Left renal cortex interstitium (tissue), 4 donors: ENCODE data around the gene TCF7L2. TPM values are rescaled to one million over a fixed set of nuclear protein-coding genes. Genes with fewer than 3 reads are reported as not detected.
"Not testable (repeated sequence)": the region's sequence is repeated elsewhere in the genome, so short reads cannot be mapped to it uniquely, and the experiment has no call there.

Source experiments
- DNase-seq, 4 donors: peaks; one replicate each; pipeline ENCODE4 v3.0.0-alpha.2; 2013; ENCODE audit warnings: low read depth in 4 of 4, low spot score in 2 of 4, missing footprints in 1 of 4
- polyA plus RNA-seq, 4 donors: library from polyadenylated mRNA; unstranded; fragments of 120-200 nt; gene quantifications; one replicate each; pipeline ENCODE4 v1.2.1, GENCODE V29; 2013; ENCODE audit not compliant: insufficient read length in 4 of 4

The TCF7L2 gene
- polyA plus RNA-seq, 4 donors = 35.6 to 57.0 (median 43.7) TPM

DNA sequence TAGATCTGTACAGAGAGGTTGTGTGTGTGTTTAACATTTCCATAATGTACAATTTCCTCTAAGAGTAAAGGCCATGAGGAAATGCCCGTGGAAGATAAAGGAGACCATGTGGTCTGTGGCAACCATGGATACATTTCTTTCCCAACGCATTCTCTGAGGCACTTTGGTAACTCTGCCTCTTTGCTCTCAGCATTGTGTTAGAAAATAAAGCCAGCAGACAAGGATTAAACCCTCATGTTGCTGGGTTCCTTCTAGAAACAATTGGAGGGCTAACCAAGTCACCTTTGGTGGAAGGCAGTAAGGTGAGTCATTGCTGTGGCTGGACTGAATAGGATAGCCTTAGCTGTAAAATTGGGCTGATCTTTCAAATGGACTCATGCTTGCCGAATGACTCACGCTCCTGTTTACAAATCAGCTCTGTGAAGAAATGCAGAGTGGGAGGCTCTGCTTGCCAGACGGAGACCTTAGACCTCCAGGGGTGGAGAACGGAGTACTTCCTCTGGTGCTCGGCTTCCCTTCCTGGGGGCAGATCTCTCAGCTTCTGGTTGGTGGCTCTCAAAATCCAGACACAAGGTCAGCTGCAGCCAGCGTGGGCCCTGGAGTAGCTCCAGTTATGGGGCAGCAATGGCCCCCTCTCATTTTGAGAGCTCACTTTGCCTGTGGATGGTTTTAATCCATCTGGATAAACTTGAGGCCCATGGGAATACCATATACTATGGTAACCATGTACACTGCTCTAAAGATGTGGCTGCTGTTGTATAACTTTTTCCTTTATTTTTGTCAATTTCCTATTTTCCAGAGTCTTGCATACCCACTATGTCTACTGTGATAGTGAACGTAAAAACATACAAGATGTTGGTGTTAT is 137.3 kb downstream of the TCF7L2 start:
- no peak for DNase-seq

DNA sequence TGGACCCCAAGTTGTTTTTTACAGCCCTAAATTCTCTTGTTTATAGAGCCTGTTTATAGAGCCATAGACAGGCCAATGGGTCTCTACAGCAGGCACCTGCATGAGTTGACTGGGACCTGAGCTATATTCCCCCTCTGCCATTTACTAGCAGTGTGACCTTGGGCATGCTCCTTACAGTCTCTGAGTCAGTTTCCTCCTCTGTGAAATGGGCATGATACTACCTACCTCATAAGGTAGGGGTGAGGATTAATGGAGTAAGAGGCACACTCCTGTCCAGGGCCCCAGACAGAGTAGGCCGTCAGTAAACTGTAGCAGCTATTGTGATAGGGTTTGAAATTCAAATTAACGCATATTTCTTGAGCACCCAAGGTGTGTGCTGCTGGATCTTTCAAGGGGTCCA is 138.1 kb downstream of the TCF7L2 start:
- DNase-seq = no peak

DNA sequence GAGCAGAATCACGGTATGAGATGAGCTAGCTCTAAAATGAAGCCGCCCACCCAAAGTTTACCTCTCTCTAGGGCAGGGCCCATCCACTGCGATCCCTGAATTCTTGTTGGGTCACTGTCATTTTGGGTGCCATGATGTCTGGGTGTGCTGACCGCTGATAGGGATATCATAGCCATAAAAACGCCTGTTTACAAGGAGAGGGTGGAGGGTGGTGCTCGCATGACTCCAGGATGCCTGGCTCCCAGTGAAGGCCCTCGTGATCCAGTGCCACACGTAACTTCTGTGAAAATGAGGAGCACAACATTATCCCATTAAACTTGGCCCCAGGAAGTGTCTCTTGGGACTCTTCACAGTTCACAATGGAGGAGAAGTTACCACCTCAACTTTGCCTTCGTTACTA is 139.5 kb downstream of the TCF7L2 start:
- no peak for DNase-seq

DNA sequence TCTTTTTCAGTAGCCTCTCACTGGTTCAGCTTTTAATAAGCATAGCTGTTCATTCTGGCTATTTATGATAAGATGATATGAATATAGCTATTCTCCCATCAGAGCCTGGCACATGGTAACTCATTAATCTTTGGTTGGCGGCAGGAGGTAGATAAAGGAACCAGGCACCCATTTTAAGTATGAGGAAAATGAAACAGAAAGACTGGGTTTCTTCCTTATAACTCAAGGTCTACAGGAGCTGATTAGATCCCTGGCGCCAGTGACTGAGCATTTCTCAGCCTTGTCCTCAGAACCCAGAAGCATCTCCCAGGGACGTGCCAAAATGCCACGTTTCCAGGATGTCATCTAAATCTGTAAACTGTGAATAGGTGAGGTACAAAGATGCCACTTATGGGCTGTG is 141.9 kb downstream of the TCF7L2 start:
- DNase-seq = no peak

DNA sequence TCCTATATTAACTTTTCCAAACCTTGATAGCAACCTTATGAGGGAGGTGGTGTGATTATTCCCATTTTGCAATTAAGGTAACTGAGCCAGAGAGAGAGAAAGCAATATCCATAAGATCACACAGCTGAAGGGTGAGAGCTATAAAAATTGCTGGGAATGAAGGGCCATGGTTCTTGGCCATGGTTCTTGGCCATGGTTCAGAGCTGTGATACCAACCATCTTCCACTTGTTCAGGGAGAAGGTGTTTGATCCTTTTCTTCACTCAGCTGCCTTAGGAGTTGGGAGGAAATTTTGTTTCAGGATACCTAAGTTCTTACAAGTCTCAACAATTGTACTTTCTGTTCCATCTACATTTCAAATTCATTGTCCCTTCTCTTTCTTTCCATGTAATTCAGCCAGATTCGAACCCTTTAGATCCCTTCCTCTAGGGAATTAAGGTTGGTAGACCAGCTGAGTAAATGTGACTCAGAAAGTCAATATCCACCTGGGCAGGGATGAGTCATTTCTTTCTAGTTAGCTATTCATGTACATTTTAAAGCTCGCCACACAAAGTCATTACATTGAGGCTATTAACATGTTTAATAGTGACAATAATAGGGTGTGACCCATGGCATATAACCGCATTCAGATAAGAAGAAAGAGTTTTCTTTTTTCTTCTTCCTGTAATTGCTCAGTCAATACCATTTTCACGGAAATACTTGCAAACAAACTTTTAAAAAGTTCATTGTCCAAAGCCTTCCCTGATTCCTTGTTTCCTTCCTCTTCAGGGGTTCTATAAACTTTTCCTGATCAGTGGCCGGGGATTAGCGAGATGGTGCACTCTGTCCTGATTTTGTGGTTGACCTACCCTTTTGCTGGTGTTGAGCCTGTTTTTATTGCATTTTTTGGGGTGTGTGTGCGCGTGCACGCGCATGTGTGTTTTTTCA is 143.4 kb downstream of the TCF7L2 start:
- DNase-seq = no peak

DNA sequence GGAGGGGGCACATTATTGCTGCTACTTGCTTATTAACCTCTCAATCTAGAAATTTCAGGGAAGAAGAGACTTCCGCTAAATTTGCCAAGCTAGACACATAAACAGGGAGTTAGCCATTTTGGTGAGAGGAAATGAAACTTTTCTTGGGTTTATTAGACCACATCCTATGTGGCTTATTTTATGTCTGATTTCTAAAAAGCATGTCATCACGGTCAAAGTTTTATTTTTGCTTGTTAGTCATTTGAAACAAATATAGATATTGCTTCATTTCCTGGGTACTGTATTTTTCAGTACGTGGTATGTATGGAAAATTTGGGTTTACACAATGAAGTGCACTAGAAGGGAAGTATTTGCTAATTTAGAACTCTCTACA is 144.1 kb downstream of the TCF7L2 start:
- DNase-seq = no peak

DNA sequence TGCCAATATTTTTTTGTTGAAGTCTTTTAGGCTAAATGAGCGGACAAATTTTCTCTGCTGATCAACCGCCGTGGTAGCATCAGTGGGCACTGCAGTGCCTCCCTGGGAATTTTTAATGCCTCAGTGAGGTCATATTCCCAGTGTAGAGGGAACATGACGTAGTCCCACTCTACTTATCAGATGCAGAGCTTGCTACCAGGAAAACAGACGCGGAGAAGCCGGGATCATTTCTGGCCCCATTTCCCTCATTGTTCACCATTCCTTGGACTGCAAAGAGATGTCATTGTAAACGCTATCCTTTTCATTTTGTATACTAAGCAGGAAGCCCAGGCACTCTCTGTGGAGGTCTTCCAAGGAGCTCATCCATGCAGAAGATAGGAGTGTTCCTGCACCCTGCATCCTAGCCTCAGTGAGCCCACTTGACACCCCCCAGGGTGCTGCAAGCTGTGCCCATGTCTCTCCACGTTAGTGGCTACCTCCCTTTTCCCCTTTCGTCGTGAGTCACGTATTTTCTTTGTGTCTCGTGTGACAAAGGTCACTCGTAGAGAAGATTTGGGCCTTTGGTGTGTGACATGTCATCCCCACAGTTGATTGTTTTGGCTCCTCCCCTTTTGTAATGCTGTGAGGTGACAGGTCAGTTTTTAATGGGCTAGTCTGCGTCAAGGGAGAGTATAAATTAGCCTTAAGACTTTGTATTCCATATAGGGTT is 145.5 kb downstream of the TCF7L2 start:
- no peak for DNase-seq

DNA sequence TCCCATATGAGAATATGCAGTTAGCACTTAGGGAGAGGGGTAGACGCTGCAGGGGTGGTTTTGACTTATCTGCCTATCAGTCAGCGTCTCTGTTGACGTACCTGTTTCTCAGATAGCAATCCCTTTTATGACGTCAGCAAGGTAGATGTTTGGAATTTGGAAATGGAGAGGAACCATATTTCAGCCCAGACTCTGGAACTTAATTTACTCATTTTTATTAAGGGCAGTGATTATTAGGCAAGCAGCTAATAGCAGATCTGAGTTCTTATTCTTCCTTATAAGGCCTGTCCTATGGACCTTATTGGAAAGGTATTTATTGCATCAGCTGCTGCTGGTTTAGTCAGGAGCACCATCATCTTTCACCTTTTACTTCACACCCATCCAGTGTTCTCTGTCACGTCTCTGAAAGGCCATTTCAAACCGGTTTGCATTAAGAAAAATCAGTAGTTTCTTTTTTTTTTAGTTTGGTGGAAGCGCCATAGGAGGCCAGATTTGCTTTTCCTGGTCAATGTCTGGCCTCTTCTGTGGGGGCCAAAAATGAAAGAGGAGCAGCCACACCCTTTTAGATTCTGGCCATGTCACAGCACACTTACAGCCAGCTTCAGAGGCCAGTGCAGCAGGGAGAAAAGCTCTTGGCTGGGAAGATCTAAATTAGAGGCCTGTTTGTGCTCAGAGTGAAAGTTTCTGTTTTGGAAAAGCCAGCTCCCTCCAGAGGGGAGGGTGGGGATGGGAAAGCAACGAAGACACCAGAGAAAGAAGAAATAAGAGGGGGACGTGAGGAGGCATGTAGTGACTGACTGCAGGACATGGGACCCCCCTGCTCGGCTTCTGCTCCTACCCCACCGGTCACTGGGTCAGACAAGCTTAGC is 146.3 kb downstream of the TCF7L2 start:
- no peak for DNase-seq

DNA sequence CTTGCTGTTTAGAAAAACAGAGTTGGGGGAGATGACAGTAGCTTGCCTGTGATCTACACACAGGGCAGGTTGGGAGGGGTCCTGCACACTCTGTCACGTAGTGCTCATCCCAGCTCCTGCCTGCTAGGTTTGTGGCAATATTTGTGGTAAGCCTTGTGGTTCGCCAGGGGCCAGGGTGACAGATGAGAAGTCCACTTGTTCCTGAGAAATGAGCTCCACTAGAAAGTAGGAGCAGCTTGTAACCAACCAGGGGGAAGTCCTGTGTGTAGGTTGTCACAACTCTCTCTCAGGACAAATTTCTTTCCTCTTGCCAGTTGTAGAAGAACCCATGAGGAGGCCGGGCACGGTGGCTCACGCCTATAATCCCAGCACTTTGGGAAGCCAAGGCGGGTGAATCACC is 147.0 kb downstream of the TCF7L2 start:
- no peak for DNase-seq

DNA sequence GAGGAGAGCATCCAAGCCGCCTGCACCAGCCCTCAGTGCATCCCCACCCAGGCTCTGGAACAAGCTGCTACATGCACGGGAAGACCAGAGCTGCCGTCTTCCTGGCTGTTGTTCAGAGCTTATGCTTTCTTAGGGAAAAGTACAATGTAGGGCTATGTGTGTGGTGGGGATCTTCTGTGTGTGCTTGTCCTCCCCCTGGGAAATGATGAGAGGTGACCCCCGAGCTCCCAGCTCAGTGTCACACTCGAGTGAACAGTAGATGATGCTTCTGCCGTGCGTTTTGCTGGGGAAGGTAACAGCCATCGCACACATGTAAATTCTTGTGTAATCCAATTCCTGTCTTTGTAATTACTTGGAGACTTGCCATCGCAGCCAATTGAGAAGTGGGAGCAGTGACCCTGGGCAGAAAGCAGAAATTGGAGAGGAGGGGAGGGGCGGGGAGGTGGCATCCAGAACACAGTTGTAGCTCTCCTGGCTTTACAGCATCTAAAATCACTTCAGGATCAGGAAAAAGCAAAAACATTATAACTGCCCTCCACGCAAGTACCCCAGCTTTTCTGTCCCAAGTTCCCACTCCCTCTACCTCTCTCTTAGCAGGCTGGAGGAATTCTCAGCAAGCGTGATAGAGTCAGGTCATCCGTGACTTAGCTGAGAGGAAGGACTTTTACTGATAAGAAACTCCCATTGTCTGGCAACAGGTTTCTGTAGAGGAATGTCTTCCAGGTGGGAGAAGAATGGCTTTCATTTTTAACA is 149.6 kb downstream of the TCF7L2 start:
- peak; percentile 68 to 82 (median 76) for DNase-seq

DNA sequence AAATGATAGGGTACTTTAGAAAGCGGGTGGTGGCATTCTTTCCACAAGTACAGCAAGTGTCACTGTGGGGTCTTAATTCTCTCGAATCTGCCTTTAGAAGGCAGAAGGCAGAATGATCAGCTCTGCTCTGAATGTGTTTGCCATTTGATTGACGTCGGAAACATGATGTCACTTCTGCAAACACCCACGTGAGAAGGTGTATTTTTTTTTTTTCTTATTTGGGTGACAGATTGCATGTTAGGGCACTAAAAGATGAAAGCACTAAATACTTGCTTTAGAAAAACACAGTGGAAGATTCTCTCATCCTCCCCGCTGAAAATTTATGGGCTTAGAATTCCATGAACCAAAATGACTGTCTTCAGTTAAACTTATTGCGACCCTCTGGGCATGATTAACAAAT is 150.2 kb downstream of the TCF7L2 start:
- peak in 1 of 4 donors; percentile 10 for DNase-seq

DNA sequence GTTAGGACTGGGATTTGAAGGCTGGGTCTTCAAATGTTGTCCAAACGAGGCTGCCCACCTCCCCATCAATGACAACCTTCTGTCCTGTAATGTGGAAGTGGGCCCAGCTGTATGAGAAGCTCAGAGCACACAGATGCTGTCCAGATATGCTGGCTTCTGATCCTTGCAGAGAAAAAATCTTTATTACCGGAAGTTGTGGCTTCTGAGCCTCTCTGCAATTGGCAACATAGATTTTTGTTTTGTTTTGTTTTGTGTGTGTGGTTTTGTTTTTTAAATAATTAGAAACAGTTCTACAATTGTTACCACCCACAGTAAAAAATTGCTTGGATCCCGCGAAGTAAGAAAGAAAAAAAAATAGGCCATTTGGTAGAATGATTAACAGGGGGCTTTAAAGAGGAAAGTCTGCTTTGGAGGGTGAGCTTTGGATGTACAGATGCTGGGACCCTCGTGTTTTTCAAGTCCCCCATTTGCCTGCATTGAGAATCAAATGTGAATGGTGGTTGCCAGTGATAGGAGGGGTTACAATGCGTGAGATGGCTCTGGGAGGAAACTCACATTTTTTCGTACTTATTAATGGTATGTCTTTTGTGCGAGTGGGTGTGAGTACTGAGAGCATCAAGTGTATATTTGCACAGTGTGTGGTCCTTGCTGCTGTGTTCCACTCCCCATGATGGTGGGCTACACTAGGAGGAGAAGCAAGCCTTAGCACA is 153.2 kb downstream of the TCF7L2 start:
- DNase-seq = no peak

DNA sequence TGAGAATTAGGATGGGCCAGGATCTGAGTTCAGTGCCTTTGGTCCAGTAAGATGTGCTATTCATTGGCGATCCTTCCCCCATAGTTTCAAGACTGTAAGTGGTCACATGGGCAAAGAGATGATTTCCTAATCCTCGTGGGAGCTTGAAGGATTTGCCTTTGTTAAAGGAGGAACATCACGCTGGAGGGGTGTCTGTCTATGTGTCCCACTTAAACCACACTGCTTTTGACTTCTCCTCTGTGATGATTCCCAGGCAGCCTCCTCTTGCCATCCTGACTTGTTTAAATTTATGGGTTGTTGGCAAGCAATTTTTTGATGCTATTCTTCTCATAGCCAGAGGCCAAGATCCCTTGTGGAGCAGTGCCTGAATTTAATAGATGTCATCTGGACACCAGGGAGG is 154.0 kb downstream of the TCF7L2 start:
- DNase-seq = no peak

DNA sequence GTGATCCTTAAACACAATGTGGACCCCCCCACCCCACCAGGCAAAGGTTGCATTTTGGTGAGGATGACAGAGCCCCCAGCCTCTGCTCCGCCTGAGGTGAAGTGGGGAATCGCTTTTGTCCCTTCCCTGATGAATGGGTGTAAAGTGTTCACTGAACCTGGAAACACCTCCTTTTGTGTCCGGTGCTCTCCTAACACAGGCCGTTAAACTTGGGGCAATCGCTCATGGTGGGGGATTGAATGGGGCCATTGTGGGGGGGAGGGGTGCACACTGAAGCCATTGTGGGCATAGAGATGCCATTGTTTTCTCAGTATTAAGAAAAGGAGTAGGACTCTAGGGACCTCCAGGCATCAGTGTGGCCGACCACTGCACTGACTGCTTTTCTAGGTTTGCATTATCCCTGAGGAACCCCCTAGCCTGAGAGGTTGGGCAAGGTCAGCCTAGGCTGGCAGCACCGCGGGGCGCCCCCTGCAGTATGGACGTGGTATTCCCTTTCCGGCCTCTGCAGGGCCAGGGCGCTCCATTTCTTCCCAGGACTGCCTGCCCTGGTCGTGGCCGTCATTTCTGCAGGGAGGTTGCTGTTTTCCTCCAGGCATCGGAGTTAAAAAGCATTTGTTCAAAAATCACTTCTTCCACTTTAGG is 158.3 kb downstream of the TCF7L2 start:
- no peak for DNase-seq

DNA sequence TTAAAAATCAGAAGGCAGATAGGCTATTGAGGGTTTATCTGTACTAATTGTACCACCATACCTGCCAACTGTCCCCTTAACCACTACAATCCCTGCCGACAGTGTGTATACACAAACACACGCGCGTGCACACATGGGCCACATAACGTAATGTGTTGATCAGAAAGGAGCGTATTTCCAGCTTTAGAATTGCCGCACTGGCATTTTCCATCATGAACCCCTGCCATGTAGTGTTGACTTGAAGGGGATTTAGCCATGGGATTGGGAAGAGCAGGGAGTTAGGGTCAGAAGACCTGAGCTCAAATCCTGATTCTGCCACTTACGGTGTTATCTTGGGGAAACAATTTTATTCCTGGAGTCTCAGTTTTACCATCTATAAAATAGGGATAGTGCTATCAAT is 158.9 kb downstream of the TCF7L2 start:
- no peak for DNase-seq

DNA sequence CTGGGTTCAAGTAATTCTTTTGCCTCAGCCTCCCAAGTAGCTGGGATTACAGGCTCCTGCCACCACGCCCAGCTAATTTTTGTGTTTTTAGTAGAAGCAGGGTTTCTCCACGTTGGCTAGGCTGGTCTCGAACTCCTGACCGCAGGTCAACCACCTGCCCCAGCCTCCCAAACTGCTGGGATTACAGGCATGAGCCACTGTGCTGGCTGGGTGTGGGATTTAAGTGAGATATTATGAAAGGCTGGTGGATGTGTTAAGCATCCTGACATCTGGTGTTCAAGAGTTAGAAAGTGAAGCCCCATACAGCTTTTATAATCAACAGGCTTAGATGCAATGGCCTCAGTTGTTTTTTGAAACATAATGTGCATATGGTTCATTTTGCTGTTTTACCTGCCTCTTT is 159.4 kb downstream of the TCF7L2 start:
- not testable (repeated sequence) for DNase-seq

DNA sequence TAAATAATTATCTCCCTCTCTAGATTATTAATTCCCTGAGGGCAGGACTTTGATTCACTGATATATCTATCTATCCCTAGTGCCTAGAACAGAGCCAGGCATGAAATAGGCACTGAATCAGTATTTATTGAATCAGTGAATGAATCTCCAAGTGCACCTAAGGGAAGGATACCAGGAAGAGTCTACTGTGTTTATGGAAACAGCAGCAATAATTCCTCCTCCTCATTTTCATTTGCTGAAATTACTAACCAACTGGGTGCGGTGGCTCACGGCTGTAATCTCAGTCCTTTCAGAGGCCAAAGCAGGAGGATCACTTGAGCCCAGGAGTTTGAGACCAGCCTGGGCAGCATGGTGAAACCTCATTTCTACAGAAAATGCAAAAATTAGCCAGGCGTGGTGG is 161.2 kb downstream of the TCF7L2 start:
- no peak for DNase-seq
